ENCODE data around the gene MAPKBP1. TPM values are rescaled to one million over a fixed set of nuclear protein-coding genes. Genes with fewer than 3 reads are reported as not detected.

The MAPKBP1 gene
- total RNA-seq, 2 donors from 2014 or later = 9.0 to 14.6 TPM

GRCh38 chr15:41804361-41804760 lies 30.1 kb downstream of the MAPKBP1 start:
- no peaks in the 10 kb centered on the region for H3K36me3 ChIP-seq
- H3K9me3 ChIP-seq = no peaks in the 10 kb centered on the region
- no peak for TF ChIP-seq CTCF (IDR thresholded peaks at IDR 0.05)
- H3K9ac ChIP-seq (ENCODE audit: low read depth in 2 of 2, low read length in 2 of 2) = no peak overlapping the region
- no peaks in the 10 kb centered on the region for H3K27me3 ChIP-seq
- DNase-seq = no peak
- no peaks in the 10 kb centered on the region for H3K4me1 ChIP-seq
- no peak overlapping the region for H3K4me3 ChIP-seq
- intact Hi-C loops (cut with DNase I) = no loop called here
- no peak overlapping the region for H3K27ac ChIP-seq

- no peaks in the 10 kb centered on the region for H3K9me3 ChIP-seq
- no peaks in the 10 kb centered on the region for H3K36me3 ChIP-seq
- no peak overlapping the region for H3K27ac ChIP-seq
- H3K4me3 ChIP-seq = no peak overlapping the region
- intact Hi-C loops (cut with DNase I) = no loop called here
- no peaks in the 10 kb centered on the region for H3K4me1 ChIP-seq
- no peak overlapping the region for H3K9ac ChIP-seq (ENCODE audit: low read depth in 2 of 2, low read length in 2 of 2)
- DNase-seq = no peak
- TF ChIP-seq CTCF (IDR thresholded peaks at IDR 0.05) = no peak
- no peaks in the 10 kb centered on the region for H3K27me3 ChIP-seq
Observed at GRCh38 chr15:41804916-41805666, 30.8 kb downstream of the MAPKBP1 start.

GRCh38 chr15:41805711-41806110 lies 31.4 kb downstream of the MAPKBP1 start:
- H3K27ac ChIP-seq = no peak overlapping the region

GRCh38 chr15:41806291-41807181 lies 32.3 kb downstream of the MAPKBP1 start:
- Histone ChIP-seq H3K36me3 (no peaks in the 10 kb centered on the region), H3K4me1 (no peaks in the 10 kb centered on the region), H3K9me3 (no peaks in the 10 kb centered on the region), H3K27ac (no peak overlapping the region), H3K27me3 (no peaks in the 10 kb centered on the region), H3K4me3 (no peak overlapping the region), H3K9ac (ENCODE audit: low read depth in 2 of 2, low read length in 2 of 2) (no peak overlapping the region)
- intact Hi-C loops (cut with DNase I) = no loop called here
- no peak for DNase-seq
- no peak for TF ChIP-seq CTCF (IDR thresholded peaks at IDR 0.05)

More at GRCh38 chr15:41805711-41806110, 31.4 kb downstream of the MAPKBP1 start:
- intact Hi-C loops (cut with DNase I) = no loop called here
- no peak overlapping the region for H3K4me3 ChIP-seq
- H3K27me3 ChIP-seq = no peaks in the 10 kb centered on the region
- H3K4me1 ChIP-seq = no peaks in the 10 kb centered on the region
- no peaks in the 10 kb centered on the region for H3K36me3 ChIP-seq
- no peak overlapping the region for H3K9ac ChIP-seq (ENCODE audit: low read depth in 2 of 2, low read length in 2 of 2)
- no peak for DNase-seq
- H3K9me3 ChIP-seq = no peaks in the 10 kb centered on the region
- no peak for TF ChIP-seq CTCF (IDR thresholded peaks at IDR 0.05)

GRCh38 chr15:41809121-41809520 lies 34.8 kb downstream of the MAPKBP1 start:
- no peak for TF ChIP-seq CTCF (IDR thresholded peaks at IDR 0.05)
- Histone ChIP-seq H3K4me1 (no peaks in the 10 kb centered on the region), H3K9ac (ENCODE audit: low read depth in 2 of 2, low read length in 2 of 2) (no peak overlapping the region), H3K9me3 (no peaks in the 10 kb centered on the region), H3K36me3 (no peaks in the 10 kb centered on the region), H3K27me3 (no peaks in the 10 kb centered on the region), H3K27ac (no peak overlapping the region), H3K4me3 (no peak overlapping the region)
- intact Hi-C loops (cut with DNase I) = no loop called here
- DNase-seq = no peak
